HUES64 (cell line): Measurements from ENCODE around the gene HMGCS2. TPM values are rescaled to one million over a fixed set of nuclear protein-coding genes. Genes with fewer than 3 reads are reported as not detected.

ENCODE experiments used
- H3K27ac ChIP-seq: 2 replicates; pipeline ENCODE4 v1.7.0; 2013; ENCODE audit warnings: low read depth, low read length, inconsistent platforms
- H3K27me3 ChIP-seq: 2 replicates; pipeline ENCODE4 v1.6.1; 2013; ENCODE audit warnings: mild to moderate bottlenecking, low read length; ENCODE audit not compliant: insufficient read depth
- H3K36me3 ChIP-seq: 2 replicates; pipeline ENCODE4 v1.6.1; 2013; ENCODE audit warnings: mild to moderate bottlenecking, low read length; ENCODE audit not compliant: insufficient read depth
- H3K4me1 ChIP-seq: 2 replicates; pipeline ENCODE4 v1.6.1; 2013; ENCODE audit warnings: mild to moderate bottlenecking, low read length, moderate library complexity; ENCODE audit not compliant: insufficient read depth
- H3K4me3 ChIP-seq: 2 replicates; pipeline ENCODE4 v1.5.1; 2013; ENCODE audit warnings: mild to moderate bottlenecking, low read length, moderate library complexity
- H3K9ac ChIP-seq: 2 replicates; pipeline ENCODE4 v1.6.1; 2013; ENCODE audit warnings: mild to moderate bottlenecking, low read depth, low read length
- H3K9me3 ChIP-seq: 2 replicates; pipeline ENCODE4 v1.6.1; 2013; ENCODE audit warnings: low read depth, low read length; ENCODE audit not compliant: insufficient read depth
- WGBS: fragments of 150-250, 120-280 bp; methylation state at CpG from one replicate; pipeline ENCODE4 v1.1.7; 2013; ENCODE audit warnings: missing lambda C conversion rate; 5-methylcytosine and 5-hydroxymethylcytosine counted together
- polyA plus RNA-seq, 2 experiments: library from polyadenylated mRNA; stranded (reverse); fragments of 50-300 nt; gene quantifications; one replicate each; pipeline ENCODE4 v1.2.3, GENCODE V29; 2013

The HMGCS2 gene
- polyA plus RNA-seq (2013, experiment 1 of 2) = not detected
- 0.13 TPM for polyA plus RNA-seq (2013, experiment 2 of 2)

- H3K9ac ChIP-seq = no peak within 1 kb of the TSS
- no peaks in the 10 kb centered on the region for H3K36me3 ChIP-seq
- WGBS = 80% methylated on average over 8 of the region's 8 CpGs
- H3K4me1 ChIP-seq = peaks cover 11% of the 10 kb centered on the region
- no peaks in the 10 kb centered on the region for H3K27me3 ChIP-seq
- H3K27ac ChIP-seq = no peak within 1 kb of the TSS
- H3K9me3 ChIP-seq = no peaks in the 10 kb centered on the region
- no peak within 1 kb of the TSS for H3K4me3 ChIP-seq
Measured at GRCh38 chr1:119768778-119769177, at the start of gene HMGCS2. Gene HMGCS2 (minus strand): TSS chr1:119768905. CDS start chr1:119768844, 61 bp downstream.

GRCh38 chr1:119818181-119818580, 49.5 kb upstream of the HMGCS2 start:
- no peaks in the 10 kb centered on the region for H3K9me3 ChIP-seq
- H3K27me3 ChIP-seq = no peaks in the 10 kb centered on the region; the same call in 1 of the 2 replicates
- 89% methylated on average over 2 of the region's 2 CpGs for WGBS
- H3K9ac ChIP-seq = no peak overlapping the region
- no peak overlapping the region for H3K27ac ChIP-seq
- no peaks in the 10 kb centered on the region for H3K4me1 ChIP-seq
- no peak overlapping the region for H3K4me3 ChIP-seq
- no peaks in the 10 kb centered on the region for H3K36me3 ChIP-seq

- Histone ChIP-seq H3K9ac (no peak overlapping the region), H3K27ac (no peak overlapping the region), H3K36me3 (no peaks in the 10 kb centered on the region), H3K4me1 (no peaks in the 10 kb centered on the region), H3K27me3 (no peaks in the 10 kb centered on the region; the same call in 1 of the 2 replicates), H3K4me3 (no peak overlapping the region), H3K9me3 (no peaks in the 10 kb centered on the region)
- WGBS = 69% methylated on average over 1 of the region's 2 CpGs
Measured at GRCh38 chr1:119816407-119816806, 47.7 kb upstream of the HMGCS2 start.

- Histone ChIP-seq H3K9me3 (no peaks in the 10 kb centered on the region), H3K27me3 (no peaks in the 10 kb centered on the region; the same call in 1 of the 2 replicates), H3K4me1 (no peaks in the 10 kb centered on the region), H3K27ac (no peak overlapping the region), H3K9ac (no peak overlapping the region), H3K4me3 (no peak overlapping the region), H3K36me3 (no peaks in the 10 kb centered on the region)
- WGBS = 90% methylated on average over 7 of the region's 7 CpGs
Measured at GRCh38 chr1:119815928-119816327, 47.2 kb upstream of the HMGCS2 start.

- Histone ChIP-seq H3K27ac (no peak overlapping the region), H3K4me1 (no peaks in the 10 kb centered on the region)
- WGBS = 92% methylated on average over 3 of the region's 3 CpGs
Measured at GRCh38 chr1:119815361-119815760, 46.7 kb upstream of the HMGCS2 start.

GRCh38 chr1:119814288-119814687, 45.6 kb upstream of the HMGCS2 start:
- no peak overlapping the region for H3K4me3 ChIP-seq
- no peak overlapping the region for H3K27ac ChIP-seq
- no peaks in the 10 kb centered on the region; the same call in 1 of the 2 replicates for H3K27me3 ChIP-seq
- H3K9ac ChIP-seq = no peak overlapping the region
- H3K9me3 ChIP-seq = no peaks in the 10 kb centered on the region
- no peaks in the 10 kb centered on the region for H3K36me3 ChIP-seq
- WGBS = 87% methylated on average over 1 of the region's 1 CpG
- H3K4me1 ChIP-seq = no peaks in the 10 kb centered on the region

More at GRCh38 chr1:119815361-119815760, 46.7 kb upstream of the HMGCS2 start:
- Histone ChIP-seq H3K9ac (no peak overlapping the region), H3K36me3 (no peaks in the 10 kb centered on the region), H3K9me3 (no peaks in the 10 kb centered on the region), H3K27me3 (no peaks in the 10 kb centered on the region; the same call in 1 of the 2 replicates), H3K4me3 (no peak overlapping the region)

- 91% methylated on average over 2 of the region's 2 CpGs for WGBS
- Histone ChIP-seq H3K9me3 (no peaks in the 10 kb centered on the region), H3K27me3 (peaks cover 5% of the 10 kb centered on the region; the same call in 1 of the 2 replicates)
Measured at GRCh38 chr1:119811985-119812557, 43.4 kb upstream of the HMGCS2 start.

GRCh38 chr1:119811387-119811786, 42.7 kb upstream of the HMGCS2 start, which contains the start of gene REG4:
Gene REG4 (minus strand): TSS chr1:119811460. CDS start chr1:119808769, 2,691 bp downstream.
- H3K4me3 ChIP-seq = no peak within 1 kb of the TSS
- H3K9me3 ChIP-seq = no peaks in the 10 kb centered on the region
- no peak within 1 kb of the TSS for H3K27ac ChIP-seq
- 91% methylated on average over 7 of the region's 7 CpGs for WGBS
- no peak within 1 kb of the TSS for H3K9ac ChIP-seq
- H3K27me3 ChIP-seq = peaks cover 5% of the 10 kb centered on the region; the same call in 1 of the 2 replicates
- no peaks in the 10 kb centered on the region for H3K4me1 ChIP-seq
- H3K36me3 ChIP-seq = no peaks in the 10 kb centered on the region

More at GRCh38 chr1:119811985-119812557, 43.4 kb upstream of the HMGCS2 start:
- no peak overlapping the region for H3K4me3 ChIP-seq
- H3K36me3 ChIP-seq = no peaks in the 10 kb centered on the region
- no peak overlapping the region for H3K27ac ChIP-seq
- H3K4me1 ChIP-seq = no peaks in the 10 kb centered on the region
- H3K9ac ChIP-seq = no peak overlapping the region

- Histone ChIP-seq H3K9ac (no peak overlapping the region), H3K27ac (no peak overlapping the region), H3K4me3 (no peak overlapping the region), H3K36me3 (no peaks in the 10 kb centered on the region), H3K9me3 (no peaks in the 10 kb centered on the region), H3K27me3 (peaks cover 5% of the 10 kb centered on the region; the same call in 1 of the 2 replicates), H3K4me1 (no peaks in the 10 kb centered on the region)
- 9% methylated on average over 6 of the region's 6 CpGs for WGBS
Measured at GRCh38 chr1:119808972-119809550, 40.4 kb upstream of the HMGCS2 start.

GRCh38 chr1:119808491-119808890, 39.8 kb upstream of the HMGCS2 start:
- Histone ChIP-seq H3K9ac (no peak overlapping the region), H3K4me3 (no peak overlapping the region), H3K27me3 (0 out of 2 replicates have a peak, but pooled peaks cover 5% of the 10 kb centered on the region), H3K36me3 (no peaks in the 10 kb centered on the region), H3K4me1 (no peaks in the 10 kb centered on the region), H3K27ac (no peak overlapping the region), H3K9me3 (no peaks in the 10 kb centered on the region)
- WGBS = 74% methylated on average over 3 of the region's 3 CpGs

GRCh38 chr1:119806489-119806888, 37.8 kb upstream of the HMGCS2 start:
- Histone ChIP-seq H3K27ac (no peak overlapping the region), H3K9ac (no peak overlapping the region), H3K27me3 (0 out of 2 replicates have a peak, but pooled peaks cover 5% of the 10 kb centered on the region), H3K4me3 (no peak overlapping the region), H3K9me3 (no peaks in the 10 kb centered on the region), H3K36me3 (no peaks in the 10 kb centered on the region), H3K4me1 (no peaks in the 10 kb centered on the region)
- 92% methylated on average over 4 of the region's 4 CpGs for WGBS
